ENCODE results near the gene LIME1.
"Not testable (repeated sequence)": the region's sequence is repeated elsewhere in the genome, so short reads cannot be mapped to it uniquely, and the experiment has no call there.

Gene LIME1

DNA sequence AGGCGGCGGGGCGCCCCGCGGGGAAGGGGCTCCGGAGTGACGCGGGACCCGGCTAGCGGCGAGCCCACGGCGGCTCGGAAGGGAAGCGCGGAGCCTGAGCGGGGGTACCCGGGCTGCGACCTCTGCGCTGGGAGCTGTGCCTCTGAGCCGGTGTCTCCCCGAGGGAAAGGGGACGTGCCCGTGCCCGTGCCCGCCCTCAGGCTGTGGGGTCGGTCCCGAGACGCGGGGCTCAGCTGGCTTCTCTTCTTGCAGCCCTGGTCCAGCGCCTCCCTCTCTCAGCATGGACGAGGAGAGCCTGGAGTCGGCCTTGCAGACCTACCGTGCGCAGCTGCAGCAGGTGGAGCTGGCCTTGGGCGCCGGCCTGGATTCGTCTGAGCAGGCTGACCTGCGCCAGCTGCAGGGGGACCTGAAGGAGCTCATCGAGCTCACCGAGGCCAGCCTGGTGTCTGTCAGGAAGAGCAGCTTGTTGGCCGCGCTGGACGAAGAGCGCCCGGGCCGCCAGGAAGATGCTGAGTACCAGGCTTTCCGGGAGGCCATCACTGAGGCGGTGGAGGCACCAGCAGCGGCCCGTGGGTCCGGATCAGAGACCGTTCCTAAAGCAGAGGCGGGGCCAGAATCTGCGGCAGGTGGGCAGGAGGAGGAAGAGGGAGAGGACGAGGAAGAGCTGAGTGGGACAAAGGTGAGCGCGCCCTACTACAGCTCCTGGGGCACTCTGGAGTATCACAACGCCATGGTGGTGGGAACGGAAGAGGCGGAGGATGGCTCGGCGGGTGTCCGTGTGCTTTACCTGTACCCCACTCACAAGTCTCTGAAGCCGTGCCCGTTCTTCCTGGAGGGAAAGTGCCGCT lies 27.9 kb upstream of the LIME1 start:
- DNase-seq = no peak

GRCh38 chr20:63709149-63709527 lies 27.3 kb upstream of the LIME1 start:
- no peak for DNase-seq

GRCh38 chr20:63711085-63711645 lies 25.3 kb upstream of the LIME1 start:
- no peak for DNase-seq

DNA sequence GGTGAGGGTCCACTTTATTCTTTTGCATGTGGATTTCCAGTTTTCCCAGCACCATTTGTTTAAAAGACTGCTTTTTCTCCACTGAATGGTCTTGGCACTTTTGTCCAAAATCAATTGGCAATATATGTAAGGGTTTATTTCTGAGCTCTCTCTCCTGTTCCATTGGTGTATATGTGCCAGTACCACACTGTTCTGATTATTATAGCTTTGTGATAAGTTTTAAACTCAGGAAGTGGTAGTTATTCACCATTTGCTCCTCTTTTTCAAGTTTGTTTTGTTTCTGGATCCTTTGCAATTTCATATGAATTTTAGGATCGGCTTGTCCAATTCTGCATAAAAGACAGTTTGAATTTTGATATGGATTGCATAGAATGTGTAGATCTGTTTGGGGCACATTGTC lies 24.3 kb upstream of the LIME1 start:
- no peak for DNase-seq

DNA sequence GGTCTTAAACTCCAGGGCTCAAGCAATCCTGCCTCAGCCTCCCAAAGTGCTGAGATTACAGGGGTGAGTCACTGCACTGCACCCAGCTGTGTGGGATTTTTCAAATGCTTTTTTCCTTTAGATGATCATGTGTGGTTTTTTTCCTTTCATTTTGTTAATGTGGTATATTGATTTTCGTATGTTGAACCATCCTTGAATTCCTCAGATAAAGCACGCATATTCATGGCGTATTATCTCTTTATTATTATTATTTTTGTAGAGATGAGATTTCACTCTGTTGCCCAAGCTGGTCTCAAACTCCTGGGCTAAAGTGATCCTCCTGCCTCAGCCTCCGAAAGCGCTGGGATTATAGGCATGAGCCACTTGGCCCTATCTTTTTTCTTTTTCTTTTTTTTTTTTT lies 21.6 kb upstream of the LIME1 start:
- no peak for DNase-seq

GRCh38 chr20:63718996-63719395 lies 17.5 kb upstream of the LIME1 start:
- no peak for DNase-seq

- not testable (repeated sequence) for DNase-seq
These were observed 13.4 kb upstream of the LIME1 start for GRCh38 chr20:63722967-63723622.

DNA sequence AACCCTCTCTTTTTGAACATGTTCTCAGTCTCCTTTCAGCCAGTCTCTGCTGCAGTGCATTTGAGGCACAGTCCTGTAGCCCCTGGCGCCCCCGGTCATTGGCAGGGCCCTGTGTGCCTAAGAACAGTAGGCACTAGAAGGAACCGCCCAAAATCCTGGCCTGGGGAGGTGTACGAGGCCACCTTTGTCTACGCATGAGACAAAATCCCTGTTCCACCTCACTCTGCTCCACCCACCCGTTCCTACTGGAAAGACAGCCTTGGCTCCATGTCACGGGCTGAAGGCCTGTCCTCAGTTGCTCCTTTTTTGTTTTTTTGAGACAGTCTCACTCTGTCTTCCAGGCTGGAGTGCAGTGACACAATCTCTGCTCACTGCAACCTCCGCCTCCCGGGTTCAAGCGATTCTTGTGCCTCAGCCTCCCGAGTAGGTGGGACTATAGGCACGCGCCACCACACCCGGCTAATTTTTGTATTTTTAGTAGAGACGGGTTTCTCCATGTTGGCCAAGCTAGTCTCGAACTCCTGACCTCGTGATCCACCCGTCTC lies 6.2 kb upstream of the LIME1 start:
- not testable (repeated sequence) for DNase-seq

- no peak for DNase-seq
These were observed 5.1 kb upstream of the LIME1 start for GRCh38 chr20:63731410-63731809.

DNA sequence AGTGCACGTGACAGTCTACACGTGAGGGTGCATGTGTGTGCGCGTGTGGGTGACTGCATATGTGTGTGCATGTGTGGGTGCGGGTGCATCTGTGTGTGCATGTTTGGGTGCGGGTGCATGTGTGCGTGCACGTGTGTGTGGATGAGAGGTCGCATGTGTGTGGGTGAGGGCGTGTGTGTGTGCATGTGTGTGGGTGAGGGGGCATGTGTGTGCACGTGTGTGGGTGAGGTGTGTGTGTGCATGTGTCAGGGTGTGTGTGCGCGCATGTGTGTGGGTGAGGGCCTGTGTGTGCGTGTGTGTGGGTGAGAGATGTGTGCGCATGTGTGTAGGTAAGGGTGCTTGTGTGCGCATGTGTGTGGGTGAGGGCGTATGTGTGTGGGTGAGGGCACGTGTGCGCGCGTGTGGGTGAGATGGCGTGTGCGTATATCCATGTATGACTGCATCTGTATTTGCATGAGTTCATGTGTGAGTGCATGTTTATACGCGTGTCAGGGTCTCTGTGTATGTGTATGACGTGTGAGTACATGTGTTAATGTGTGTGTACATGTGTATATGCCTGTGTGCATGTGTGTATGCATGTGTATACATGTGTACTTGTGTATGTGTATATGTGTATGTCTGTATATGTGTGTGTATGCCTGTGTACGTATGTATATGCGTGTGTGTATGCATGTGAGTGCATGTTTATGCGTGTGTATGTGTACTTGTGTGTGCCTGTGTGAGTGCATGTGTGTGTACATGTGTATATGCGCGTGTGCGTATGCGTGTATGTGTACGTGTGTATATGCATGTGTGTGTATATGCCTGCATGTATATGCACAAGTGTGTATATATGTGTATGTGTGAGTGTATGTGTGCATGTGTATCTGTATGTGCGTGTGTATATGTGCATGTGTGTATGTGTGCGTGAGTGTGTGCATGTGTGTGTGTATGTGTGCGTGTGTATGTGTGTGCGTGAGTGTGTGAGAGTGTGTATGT lies 4.1 kb upstream of the LIME1 start:
- no peak for DNase-seq

- DNase-seq = no peak
These were observed 3.3 kb upstream of the LIME1 start for GRCh38 chr20:63733117-63733516.

- DNase-seq = no peak
These were observed 2.8 kb upstream of the LIME1 start for GRCh38 chr20:63733579-63734081.

- no peak for DNase-seq
These were observed 2.1 kb upstream of the LIME1 start for GRCh38 chr20:63734111-63734945.

DNA sequence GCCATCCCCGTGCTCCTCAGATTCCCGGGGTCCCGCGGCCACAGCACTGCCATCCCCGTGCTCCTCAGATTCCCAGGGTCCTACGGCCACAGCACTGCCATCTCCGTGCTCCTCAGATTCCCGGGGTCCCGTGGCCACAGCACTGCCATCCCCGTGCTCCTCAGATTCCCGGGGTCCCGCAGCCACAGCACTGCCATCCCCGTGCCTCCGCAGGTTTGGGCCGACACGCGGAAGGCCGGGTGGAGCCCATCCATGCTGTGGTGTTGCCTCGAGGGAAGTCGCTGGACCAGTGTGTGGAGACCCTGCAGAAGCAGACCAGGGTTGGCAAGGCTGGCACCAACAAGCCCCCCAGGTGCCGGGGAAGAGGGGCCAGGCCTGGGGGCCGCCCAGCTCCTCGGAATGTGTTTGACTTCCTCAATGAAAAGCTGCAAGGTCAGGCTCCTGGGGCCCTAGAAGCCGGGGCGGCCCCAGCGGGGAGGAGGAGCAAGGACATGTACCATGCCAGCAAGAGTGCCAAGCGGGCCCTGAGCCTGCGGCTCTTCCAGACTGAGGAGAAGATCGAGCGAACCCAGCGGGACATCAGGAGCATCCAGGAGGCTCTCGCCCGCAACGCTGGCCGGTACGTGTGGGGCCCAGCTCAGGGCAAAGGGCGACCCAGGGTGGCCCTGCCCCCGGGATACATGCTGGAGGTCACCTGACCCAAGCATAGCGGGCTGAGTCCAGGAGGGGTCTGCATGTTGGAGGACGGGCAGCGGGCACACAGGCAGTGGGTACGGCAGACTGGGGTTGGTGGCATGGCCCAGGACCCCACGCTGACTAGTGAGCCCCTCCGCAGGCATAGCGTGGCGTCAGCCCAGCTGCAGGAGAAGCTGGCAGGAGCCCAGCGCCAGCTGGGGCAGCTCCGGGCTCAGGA lies 1.3 kb upstream of the LIME1 start:
- no peak for DNase-seq

DNA sequence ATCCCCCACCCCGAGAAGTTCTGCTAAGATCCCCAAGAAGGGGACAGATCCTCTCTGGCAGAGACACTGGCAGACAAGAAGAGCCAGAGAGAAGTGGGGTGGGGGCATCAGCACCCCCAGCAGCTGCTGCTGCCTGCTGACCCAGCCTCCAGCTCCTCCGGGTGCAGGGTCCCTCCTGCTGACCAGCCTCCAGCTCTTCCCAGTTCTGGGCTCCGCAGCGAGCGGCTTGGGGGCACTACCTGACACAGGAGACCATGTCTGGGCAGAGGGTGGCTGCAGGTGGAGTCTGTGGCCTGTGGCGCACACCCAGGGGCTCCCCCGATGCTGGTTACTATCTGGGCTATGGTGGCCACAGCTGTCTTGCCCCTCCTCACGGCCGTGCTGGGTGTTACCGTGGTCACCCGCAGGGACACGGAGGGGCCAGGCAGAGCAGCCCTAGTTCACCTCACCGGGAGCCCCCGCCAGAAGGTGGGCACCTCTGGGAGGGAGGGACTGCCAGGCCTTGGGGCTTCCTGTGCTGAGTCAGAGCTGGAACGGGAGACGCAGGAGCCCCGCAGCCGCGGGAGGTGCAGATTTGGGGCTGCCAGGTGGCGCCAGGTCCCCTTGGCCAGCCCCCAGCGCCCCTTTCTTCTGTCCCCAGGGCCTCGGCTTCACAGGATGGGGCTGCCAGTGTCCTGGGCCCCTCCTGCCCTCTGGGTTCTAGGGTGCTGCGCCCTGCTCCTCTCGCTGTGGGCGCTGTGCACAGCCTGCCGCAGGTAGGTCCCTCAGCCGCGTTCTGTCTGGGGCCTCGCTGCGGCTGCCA lies 630 bp downstream of the LIME1 start:
- DNase-seq = peak in 2 of 4 experiments; percentile 33 to 44

DNA sequence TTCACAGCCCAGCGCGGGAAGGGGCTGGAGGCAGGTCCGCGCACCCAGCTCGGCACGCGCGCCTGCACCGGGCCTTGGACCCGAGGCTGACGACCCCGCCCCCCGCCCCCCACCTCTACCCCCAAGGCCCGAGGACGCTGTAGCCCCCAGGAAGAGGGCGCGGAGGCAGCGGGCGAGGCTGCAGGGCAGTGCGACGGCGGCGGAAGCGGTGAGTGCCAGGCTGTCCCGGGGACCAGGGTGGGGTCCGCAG lies 1.2 kb downstream of the LIME1 start:
- DNase-seq = no peak

DNA sequence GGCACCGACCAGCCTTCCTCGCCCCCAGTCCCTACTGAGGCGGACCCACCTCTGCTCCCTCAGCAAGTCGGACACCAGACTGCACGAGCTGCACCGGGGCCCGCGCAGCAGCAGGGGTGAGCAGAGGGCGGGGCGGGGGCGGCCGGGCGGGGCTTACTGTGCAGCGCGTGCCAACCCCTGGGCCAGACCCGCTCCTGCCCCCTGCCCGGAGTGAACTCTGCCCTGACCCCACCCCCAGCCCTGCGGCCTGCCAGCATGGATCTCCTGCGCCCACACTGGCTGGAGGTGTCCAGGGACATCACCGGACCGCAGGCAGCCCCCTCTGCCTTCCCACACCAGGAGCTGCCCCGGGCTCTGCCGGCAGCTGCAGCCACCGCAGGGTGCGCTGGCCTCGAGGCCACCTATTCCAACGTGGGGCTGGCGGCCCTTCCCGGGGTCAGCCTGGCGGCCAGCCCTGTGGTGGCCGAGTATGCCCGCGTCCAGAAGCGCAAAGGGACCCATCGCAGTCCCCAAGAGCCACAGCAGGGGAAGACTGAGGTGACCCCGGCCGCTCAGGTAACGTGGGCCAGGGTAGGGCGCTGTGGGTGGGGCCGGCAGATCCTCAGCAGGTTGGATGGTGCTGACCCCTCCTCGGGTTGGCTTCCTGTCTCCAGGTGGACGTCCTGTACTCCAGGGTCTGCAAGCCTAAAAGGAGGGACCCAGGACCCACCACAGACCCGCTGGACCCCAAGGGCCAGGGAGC lies 1.7 kb downstream of the LIME1 start:
- peak in 1 of 4 experiments; percentile 34 for DNase-seq

GRCh38 chr20:63738687-63739129 lies 2.2 kb downstream of the LIME1 start:
- peak in 1 of 4 experiments; percentile 37 for DNase-seq
